GM10248 (cell line): ENCODE results near the gene MEDAG.

Source experiments
- CTCF ChIA-PET: fragments of 300-600 bp; sonication (Branson Sonifier 250); formaldehyde crosslinking; extraction: SDS; loops from one replicate; lab custom pipeline; 2021; ENCODE audit warnings: antibody characterized with exemption; lab: Yijun Ruan, JAX
- POLR2A ChIA-PET: fragments of 350-650 bp; sonication (Branson Sonifier 250); formaldehyde crosslinking; extraction: SDS; loops from one replicate; lab custom pipeline; 2020; ENCODE audit warnings: antibody characterized with exemption; lab: Yijun Ruan, JAX
- DNase-seq: peaks from one replicate; pipeline ENCODE4 v3.0.0; 2012; ENCODE audit errors: extremely low spot score
- CTCF ChIP-seq: IDR thresholded peaks from 2 replicates; pipeline ENCODE4 v1.5.1; 2012; ENCODE audit warnings: mild to moderate bottlenecking, low read depth; ENCODE audit errors: extremely low read depth, missing control alignments, control extremely low read depth

The MEDAG gene

GRCh38 chr13:30880151-30880855 is 25.8 kb upstream of the MEDAG start:
- ChIA-PET POLR2A (no interaction called here), CTCF (interaction anchor here (1.4 to 3.4 kb wide), 3 partner anchors 11 to 36 kb away, joined by 3 to 22 read pairs (median 6); no protein-coding TSS in a partner anchor)
- DNase-seq, result no peak
- no peak for TF ChIP-seq CTCF

GRCh38 chr13:30880856-30881155 is 25.3 kb upstream of the MEDAG start:
- CTCF ChIA-PET, result interaction anchor here (1.4 to 3.4 kb wide), 3 partner anchors 12 to 15 kb away, joined by 3 to 22 read pairs (median 6); no protein-coding TSS in a partner anchor
- no peak for DNase-seq
- POLR2A ChIA-PET, result no interaction called here
- no peak for TF ChIP-seq CTCF

GRCh38 chr13:30881191-30881651 is 24.9 kb upstream of the MEDAG start:
- DNase-seq, result no peak
- ChIA-PET POLR2A (no interaction called here), CTCF (interaction anchor here (1.4 to 3.4 kb wide), 3 partner anchors 11 to 16 kb away, joined by 3 to 22 read pairs (median 6); no protein-coding TSS in a partner anchor)
- TF ChIP-seq CTCF, result no peak

- ChIA-PET POLR2A (no interaction called here), CTCF (interaction anchor here (1.4 to 3.4 kb wide), 3 partner anchors 10 to 17 kb away, joined by 3 to 22 read pairs (median 6); no protein-coding TSS in a partner anchor)
- no peak for DNase-seq
- TF ChIP-seq CTCF, result no peak
Measured at GRCh38 chr13:30882026-30882850, 23.8 kb upstream of the MEDAG start.

- ChIA-PET CTCF (no interaction called here), POLR2A (no interaction called here)
- TF ChIP-seq CTCF, result no peak
- no peak for DNase-seq
Measured at GRCh38 chr13:30882996-30883766, 22.9 kb upstream of the MEDAG start.

- DNase-seq, result no peak
- CTCF ChIA-PET, result interaction anchor here (1.1 to 1.3 kb wide), 2 partner anchors 16 to 19 kb away, joined by 3 to 4 read pairs; no protein-coding TSS in a partner anchor
- TF ChIP-seq CTCF, result no peak
- POLR2A ChIA-PET, result no interaction called here
Measured at GRCh38 chr13:30884543-30884942, 21.5 kb upstream of the MEDAG start.
